Occipital lobe (tissue), 2 donors: ENCODE results near the gene CHN1. TPM values are rescaled to one million over a fixed set of nuclear protein-coding genes. Genes with fewer than 3 reads are reported as not detected.

ENCODE experiments used
- DNase-seq: peaks from one replicate; lab custom pipeline; 2025; lab: John Stamatoyannopoulos, UW
- total RNA-seq: library from RNA; depleted of rRNA; stranded (reverse); fragments of >200 nt; gene quantifications from one replicate; pipeline ENCODE4 v1.2.3, GENCODE V29; 2014

CHN1 gene
- total RNA-seq, 1 donor from 2014 or later = 44.3 TPM

DNA sequence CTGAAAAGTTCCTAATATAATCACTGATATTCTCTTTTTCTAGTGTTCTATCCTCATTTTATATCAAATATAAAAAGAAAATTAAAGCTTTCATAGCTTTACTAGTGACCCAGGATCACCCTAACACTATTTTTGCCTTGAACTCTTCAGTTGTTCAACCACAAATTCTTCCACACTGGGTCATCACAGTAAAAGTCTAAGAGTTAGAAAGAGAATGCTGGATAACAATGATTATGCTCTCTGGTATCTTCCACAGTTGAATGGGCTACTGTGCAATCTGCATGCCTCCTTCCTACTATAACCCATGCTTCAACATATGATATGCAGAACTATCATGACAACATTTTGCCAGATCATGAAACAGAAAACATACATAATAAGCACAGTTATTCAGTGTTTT is 32.3 kb downstream of the CHN1 start:
- no peak for DNase-seq

DNA sequence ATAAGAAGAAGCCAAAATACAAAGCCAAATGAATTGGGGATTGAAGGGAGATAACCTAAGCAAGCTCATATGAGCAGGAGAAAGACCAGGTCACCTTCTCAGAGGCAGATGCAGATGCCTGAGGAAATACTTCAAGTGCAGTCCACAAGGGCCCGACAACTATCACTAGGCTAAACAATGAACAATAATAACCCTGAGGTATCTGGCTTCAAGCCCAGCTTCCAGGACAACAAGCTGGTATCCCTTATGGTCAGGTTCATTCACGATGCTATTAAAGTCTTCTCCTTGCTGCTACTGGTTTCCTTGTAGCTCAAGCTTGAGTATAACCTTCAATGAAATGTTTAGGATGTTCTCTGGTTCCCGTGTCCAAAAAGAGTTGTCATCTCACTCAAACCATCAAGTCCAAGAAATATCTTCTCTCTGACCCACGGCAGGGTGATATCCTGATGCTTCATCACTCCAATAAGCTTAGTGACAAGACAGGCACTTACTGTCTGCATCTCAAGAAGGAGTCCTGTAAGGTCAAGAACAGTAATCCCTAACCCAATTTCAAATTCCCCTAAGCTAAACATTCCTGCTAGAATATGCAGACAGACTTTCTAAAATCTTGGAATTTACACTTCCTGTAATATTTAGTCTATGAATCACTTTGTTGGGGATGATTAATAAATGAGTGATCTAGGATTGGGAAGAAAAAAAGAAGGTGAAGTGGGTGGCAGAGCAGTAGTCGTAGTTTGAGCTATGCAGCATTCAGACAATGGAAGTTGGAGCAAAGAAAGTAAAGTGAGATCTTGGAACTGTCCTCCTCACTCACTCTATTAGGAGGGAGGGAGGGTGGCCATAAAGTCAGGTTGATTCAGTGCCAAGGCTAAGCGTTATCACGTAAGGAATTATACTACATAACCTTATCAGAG is 33.1 kb downstream of the CHN1 start:
- no peak for DNase-seq

DNA sequence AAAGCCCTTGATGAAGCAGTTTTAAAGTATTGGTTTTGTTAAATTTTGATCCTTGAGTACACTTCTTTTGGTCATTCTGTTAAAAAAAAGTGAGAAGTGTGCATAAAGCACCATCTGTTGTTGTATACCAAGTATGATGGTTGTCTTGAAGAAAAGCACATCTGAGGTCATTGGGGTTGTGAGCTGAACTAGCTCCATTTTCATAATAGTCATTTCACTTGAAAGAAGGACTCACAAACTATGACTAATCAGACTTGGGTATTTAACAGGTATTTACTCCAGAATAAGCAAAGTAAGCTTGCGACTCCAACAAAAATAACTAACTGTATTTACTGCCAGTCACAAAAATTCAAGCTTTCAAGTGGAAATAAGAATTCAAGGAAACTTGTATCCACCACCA is 35.1 kb downstream of the CHN1 start:
- no peak for DNase-seq

DNA sequence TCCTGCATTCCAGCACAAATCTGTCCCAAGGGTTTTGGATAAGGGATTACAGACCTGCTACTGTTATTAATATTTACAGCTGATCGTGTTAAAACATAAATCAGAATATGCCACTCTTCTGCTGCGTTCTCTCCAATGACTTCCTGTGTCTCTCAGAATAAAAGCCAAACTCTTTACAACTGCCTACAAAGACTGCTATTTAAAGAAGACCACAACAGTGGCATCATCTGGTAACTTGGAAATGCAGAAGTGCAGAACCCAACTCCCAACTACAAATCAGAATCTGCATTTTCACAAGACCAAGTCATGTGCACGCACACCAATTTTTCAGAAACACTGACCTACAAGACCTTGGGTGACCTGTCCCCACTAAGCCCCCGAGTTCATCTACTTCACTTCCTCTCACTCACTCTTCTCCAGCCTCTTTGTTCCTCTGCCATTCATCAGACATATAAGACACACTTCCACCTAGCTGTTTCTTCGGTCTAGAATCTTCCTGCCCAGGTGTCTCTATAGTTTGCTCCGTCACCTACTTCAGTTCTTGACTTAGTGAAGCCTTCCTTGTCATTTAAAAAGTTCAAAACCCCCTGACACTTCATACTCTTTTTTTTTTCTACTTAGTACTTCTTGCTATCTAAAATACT is 36.0 kb downstream of the CHN1 start:
- DNase-seq = no peak

DNA sequence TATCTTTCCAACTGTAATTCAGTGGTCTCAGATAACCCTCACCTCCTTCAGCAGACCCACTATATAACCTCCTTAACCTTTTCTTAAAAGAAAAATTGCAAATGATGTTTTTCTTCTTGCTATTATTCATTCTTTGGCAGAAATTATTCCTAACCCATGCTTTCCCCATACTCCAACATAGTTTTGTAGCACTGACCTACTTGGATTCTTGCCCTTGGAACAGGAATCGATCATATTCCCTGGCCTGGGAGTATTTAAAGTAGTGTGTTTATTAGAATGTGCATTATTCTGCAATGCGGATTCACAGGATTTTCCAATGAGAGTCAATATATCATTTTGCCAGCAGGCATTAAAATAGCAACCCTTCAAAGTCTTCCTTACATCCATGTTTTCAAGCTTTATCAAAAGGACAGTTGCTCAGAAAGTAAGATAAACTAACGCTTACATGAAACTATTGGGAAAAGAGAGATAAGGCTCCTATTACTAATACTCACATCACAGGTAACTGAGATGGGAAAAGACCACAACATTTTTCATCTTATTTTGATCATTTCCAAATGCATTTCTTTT is 37.4 kb downstream of the CHN1 start:
- no peak for DNase-seq

DNA sequence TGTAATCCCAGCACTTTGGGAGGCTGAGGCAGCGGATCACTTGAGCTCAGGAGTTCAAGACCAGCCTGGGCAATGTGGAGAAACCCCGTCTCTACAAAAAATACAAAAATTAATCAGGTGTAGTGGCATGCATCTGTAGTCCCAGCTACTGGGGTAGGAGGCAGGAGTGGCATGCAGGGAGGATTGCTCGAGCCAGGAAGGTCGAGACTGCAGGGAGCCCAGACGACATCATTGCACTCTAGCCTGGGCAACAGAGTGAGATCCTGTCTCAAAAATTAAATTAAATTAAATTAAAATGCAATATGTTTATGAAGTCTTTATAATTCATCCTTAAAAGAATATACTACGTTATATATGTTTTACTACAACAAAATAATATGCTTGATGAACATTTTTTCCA is 38.1 kb downstream of the CHN1 start:
- DNase-seq = no peak

GRCh38 chr2:174965992-174966744 is 39.0 kb downstream of the CHN1 start:
- DNase-seq = no peak

- no peak for DNase-seq
Measured at GRCh38 chr2:174965551-174965950, 39.6 kb downstream of the CHN1 start.

- DNase-seq = no peak
Measured at GRCh38 chr2:174964404-174964803, 40.8 kb downstream of the CHN1 start.

- no peak for DNase-seq
Measured at GRCh38 chr2:174963437-174964400, 41.5 kb downstream of the CHN1 start.

DNA sequence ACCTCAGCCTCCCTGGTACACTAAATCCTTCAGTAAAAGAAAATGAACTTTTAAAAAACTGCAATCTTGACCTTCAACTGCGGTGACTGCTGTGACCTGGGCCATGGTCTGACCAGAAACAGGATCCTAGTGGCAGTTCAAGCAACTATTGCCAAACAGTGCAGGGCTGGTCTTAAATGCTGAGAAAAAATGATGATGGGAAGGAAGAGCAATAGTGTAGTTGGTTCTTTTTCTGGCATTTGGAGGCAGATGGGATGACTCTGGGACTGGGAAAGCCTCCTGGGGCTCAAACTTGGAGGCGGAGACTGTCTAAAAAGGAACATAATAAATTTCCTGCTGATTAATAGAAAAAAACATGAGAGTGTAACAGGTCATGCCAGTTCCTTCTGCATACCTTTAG is 45.4 kb downstream of the CHN1 start:
- DNase-seq = no peak

DNA sequence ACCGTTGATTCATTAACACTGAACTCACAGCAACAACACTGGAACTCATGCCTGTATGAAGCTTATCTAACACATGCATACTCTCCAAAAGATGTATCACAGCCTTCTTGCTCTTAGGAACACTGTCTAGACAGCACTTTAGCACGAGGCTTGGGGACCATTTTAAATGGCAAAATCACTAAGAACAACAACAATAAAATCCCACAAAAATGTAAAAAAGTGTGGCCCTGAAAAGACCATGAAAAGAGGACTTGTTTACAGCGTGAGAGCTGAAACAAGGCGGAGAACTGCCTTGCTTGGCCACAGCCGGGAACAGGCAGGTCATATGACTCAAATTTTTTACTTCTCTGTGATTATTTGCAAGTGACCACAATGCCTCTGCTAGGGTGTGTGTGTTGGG is 48.1 kb downstream of the CHN1 start:
- DNase-seq = no peak

DNA sequence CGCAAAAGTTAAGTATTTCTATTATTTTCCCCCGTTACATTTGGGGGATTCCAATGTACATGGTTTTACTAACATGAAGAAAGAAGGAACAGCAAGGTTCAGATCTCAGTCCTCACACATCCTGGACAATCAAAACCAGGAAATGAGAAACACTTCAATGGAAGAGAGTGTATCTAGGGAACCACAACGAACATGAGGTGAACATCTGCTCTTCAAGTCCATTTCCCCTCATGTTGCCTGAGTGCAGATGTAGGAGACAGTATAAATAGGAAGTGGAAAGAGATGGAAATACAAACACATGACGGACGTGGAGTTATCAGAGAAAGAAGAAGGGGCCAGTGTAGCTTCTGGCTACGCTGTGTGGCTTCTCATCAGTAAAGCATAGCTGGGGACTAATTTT is 52.6 kb downstream of the CHN1 start:
- DNase-seq = no peak

DNA sequence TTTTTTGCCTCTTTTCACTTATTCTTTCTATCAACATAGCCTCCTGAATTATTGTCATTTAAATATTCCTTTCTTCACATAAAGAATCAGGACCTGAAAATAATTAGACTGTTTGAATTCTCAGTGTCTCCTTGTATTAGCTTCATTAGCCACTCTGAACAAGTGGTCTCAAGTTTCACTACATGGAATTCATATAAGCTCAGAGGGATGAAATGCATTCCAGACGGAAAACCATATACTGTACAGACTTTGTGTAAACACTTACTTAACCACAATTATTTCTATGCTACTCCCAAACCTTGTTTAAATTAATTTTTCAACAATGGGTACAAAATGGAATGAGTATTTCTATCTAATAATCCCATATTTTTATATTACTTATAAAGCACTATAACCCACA is 53.4 kb downstream of the CHN1 start:
- no peak for DNase-seq

DNA sequence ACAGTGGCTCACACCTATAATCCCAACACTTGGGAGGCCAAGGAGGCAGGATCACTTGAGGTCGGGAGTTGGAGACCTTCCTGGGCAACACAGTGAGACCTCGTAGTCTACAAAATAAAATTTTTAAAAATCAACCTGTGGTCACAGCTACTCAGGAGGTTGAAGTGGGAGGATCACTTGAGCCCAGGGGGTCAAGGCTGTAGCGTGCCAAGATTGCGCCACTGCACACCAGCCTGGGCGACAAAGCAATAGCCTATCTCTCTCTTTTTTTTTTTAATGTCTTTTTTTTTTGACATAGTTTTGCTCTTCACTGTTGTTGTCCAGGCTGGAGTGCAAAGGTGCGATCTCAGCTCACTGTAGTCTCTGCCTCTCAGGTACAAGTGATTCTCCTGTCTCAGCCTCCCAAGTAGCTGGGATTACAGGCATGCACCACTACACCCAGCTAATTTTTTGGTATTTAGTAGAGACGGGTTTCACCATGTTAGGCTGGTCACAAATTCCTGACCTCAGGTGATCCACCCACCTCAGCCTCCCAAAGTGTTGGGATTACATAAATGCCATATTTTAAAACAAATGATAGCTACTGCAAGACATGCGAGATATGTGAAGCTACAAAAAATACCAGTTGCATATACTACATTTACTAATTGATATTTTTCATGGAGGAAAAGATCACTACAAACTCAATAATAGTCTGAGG is 55.0 kb downstream of the CHN1 start:
- no peak for DNase-seq

GRCh38 chr2:174945601-174946260 is 59.5 kb downstream of the CHN1 start:
- no peak for DNase-seq

- no peak for DNase-seq
Measured at GRCh38 chr2:174939046-174939445, 66.1 kb downstream of the CHN1 start.

DNA sequence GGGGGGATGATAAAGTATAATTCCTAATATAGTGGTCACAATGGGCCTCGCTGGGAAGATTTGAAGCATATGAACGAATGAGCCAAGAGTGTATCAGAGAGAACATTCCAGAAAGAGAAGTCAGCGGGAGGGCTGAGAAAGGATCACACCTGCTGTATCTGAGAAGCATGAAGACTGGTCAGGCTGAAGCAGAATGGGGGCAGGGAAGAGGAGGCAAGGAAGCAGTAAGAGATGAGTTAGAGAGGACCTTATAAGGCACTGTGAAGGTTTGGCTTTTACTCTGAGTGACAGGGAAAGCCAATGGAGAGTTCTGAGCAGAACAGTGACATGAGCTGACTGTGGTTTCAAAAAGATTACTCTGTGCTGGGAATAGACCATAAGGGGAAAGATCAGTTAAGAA is 73.5 kb downstream of the CHN1 start:
- DNase-seq = no peak

- no peak for DNase-seq
Measured at GRCh38 chr2:174929786-174930185, 75.4 kb downstream of the CHN1 start.
